Measurements from ENCODE around the gene RAD52.

DNA sequence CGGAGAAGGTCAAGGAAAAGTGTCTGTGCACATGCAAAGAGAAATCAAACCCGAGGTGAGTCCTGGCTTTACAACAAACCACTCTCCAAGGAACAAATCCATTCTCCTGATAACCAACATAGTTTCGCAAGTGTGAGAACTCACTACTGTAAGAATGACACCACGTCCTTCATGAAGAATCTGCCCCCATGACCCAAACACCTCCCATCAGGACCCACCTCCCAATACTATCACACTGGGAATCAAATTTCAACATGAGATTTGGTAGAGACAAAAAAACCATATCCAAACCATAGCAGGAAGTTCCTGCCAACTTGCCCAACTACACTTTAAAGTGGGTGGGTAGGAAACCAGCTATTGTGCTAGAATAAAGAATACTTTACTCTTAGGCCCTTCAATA is 39.2 kb upstream of the RAD52 start:
- TF ChIP-seq, protein P1, sequence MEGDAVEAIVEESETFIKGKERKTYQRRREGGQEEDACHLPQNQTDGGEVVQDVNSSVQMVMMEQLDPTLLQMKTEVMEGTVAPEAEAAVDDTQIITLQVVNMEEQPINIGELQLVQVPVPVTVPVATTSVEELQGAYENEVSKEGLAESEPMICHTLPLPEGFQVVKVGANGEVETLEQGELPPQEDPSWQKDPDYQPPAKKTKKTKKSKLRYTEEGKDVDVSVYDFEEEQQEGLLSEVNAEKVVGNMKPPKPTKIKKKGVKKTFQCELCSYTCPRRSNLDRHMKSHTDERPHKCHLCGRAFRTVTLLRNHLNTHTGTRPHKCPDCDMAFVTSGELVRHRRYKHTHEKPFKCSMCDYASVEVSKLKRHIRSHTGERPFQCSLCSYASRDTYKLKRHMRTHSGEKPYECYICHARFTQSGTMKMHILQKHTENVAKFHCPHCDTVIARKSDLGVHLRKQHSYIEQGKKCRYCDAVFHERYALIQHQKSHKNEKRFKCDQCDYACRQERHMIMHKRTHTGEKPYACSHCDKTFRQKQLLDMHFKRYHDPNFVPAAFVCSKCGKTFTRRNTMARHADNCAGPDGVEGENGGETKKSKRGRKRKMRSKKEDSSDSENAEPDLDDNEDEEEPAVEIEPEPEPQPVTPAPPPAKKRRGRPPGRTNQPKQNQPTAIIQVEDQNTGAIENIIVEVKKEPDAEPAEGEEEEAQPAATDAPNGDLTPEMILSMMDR (IDR thresholded peaks at IDR 0.05) = no peak
- TF ChIP-seq EP300 (IDR thresholded peaks at IDR 0.05) (no peak), POLR2AphosphoS5 (IDR thresholded peaks at IDR 0.05) (no peak)

Data from suprapubic skin (tissue), 4 donors.